WTC11 (cell line): Measurements from ENCODE around the gene CEP70. TPM values are rescaled to one million over a fixed set of nuclear protein-coding genes. Genes with fewer than 3 reads are reported as not detected.

Experiments used
- ATAC-seq: fragments of 200-7000 bp; cut with Tn5 transposase; 2 replicates; pipeline ENCODE4 v1.10.0; 2021; ENCODE audit warnings: mild to moderate bottlenecking, moderate library complexity
- CTCF ChIA-PET: fragments of 300-600 bp; sonication (Branson Sonifier 250); formaldehyde crosslinking; loops from one replicate; lab custom pipeline; 2021; ENCODE audit warnings: antibody characterized with exemption; lab: Charles Lee
- POLR2A ChIA-PET: fragments of 350-600 bp; sonication (Branson Sonifier 250); formaldehyde crosslinking; loops from one replicate; lab custom pipeline; 2021; ENCODE audit warnings: antibody characterized with exemption; lab: Charles Lee
- DNase-seq: peaks from one replicate; pipeline ENCODE4 v3.0.0; 2021; ENCODE audit warnings: low spot score
- H3K27ac Mint-ChIP-seq: 2 replicates; pipeline ENCODE4 v1.8.0; 2021; ENCODE audit warnings: mixed read lengths
- H3K27me3 Mint-ChIP-seq: 2 replicates; pipeline ENCODE4 v1.8.0; 2021; ENCODE audit warnings: low read depth, mild to moderate bottlenecking, moderate library complexity, mixed read lengths
- H3K36me3 Mint-ChIP-seq: 2 replicates; pipeline ENCODE4 v1.8.0; 2021; ENCODE audit warnings: mixed read lengths
- H3K4me1 Mint-ChIP-seq: 2 replicates; pipeline ENCODE4 v1.8.0; 2022; ENCODE audit warnings: mixed read lengths
- H3K4me3 Mint-ChIP-seq: 2 replicates; pipeline ENCODE4 v1.8.0; 2021; ENCODE audit warnings: mild to moderate bottlenecking, moderate library complexity, mixed read lengths
- H3K9me3 Mint-ChIP-seq: 2 replicates; pipeline ENCODE4 v1.8.0; 2021; ENCODE audit warnings: mixed read lengths
- AFF4 ChIP-seq: sonication (generic); formaldehyde crosslinking; IDR thresholded peaks from 2 replicates; pipeline ENCODE4 v1.8.1; 2023; ENCODE audit warnings: mild to moderate bottlenecking, missing genetic modification reagents, borderline replicate concordance
- ATF6 ChIP-seq: sonication (generic); formaldehyde crosslinking; IDR thresholded peaks from 2 replicates; pipeline ENCODE4 v1.8.1; 2023; ENCODE audit warnings: mild to moderate bottlenecking, missing genetic modification reagents
- ELF4 ChIP-seq: sonication (generic); formaldehyde crosslinking; IDR thresholded peaks from 2 replicates; pipeline ENCODE4 v1.8.1; 2022; ENCODE audit warnings: low read depth, mild to moderate bottlenecking, moderate library complexity, missing genetic modification reagents
- FOXJ3 ChIP-seq: sonication (generic); formaldehyde crosslinking; IDR thresholded peaks from 2 replicates; pipeline ENCODE4 v1.9.0; 2021; ENCODE audit warnings: missing genetic modification reagents, mild to moderate bottlenecking, borderline replicate concordance
- FOXK1 ChIP-seq: sonication (generic); formaldehyde crosslinking; IDR thresholded peaks from 2 replicates; pipeline ENCODE4 v1.8.0; 2022; ENCODE audit warnings: mild to moderate bottlenecking, moderate library complexity, missing genetic modification reagents
- FOXP1 ChIP-seq: sonication (generic); formaldehyde crosslinking; IDR thresholded peaks from 2 replicates; pipeline ENCODE4 v1.8.0; 2022; ENCODE audit warnings: missing genetic modification reagents, mild to moderate bottlenecking, moderate library complexity, borderline replicate concordance
- GABPB1 ChIP-seq: sonication (generic); formaldehyde crosslinking; IDR thresholded peaks from 2 replicates; pipeline ENCODE4 v1.8.1; 2023; ENCODE audit warnings: mild to moderate bottlenecking, missing genetic modification reagents
- MXD4 ChIP-seq: fragments of 250-450 bp; sonication (Bioruptor Pico); IDR thresholded peaks from 2 replicates; pipeline ENCODE4 v1.8.0; 2021; ENCODE audit warnings: mild to moderate bottlenecking, moderate library complexity, borderline replicate concordance
- NR1H2 ChIP-seq: sonication (generic); formaldehyde crosslinking; IDR thresholded peaks from 2 replicates; pipeline ENCODE4 v1.9.0; 2021; ENCODE audit warnings: mild to moderate bottlenecking, moderate library complexity, missing genetic modification reagents
- ZNF416 ChIP-seq: fragments of 250-450 bp; sonication (Bioruptor Pico); IDR thresholded peaks from 2 replicates; pipeline ENCODE4 v1.9.0; 2021; ENCODE audit warnings: mild to moderate bottlenecking, inconsistent platforms
- total RNA-seq: library from RNA; stranded (reverse); gene quantifications from 3 replicates; pipeline ENCODE4 v1.2.3, GENCODE V29; 2021
- TF ChIP-seq, protein P1 (sequence below): fragments of 250-450 bp; sonication (Bioruptor Pico); IDR thresholded peaks from 2 replicates; pipeline ENCODE4 v2.1.2; 2022; ENCODE audit warnings: mild to moderate bottlenecking, moderate library complexity
- TF ChIP-seq, protein P2 (sequence below): sonication (generic); formaldehyde crosslinking; IDR thresholded peaks from 2 replicates; pipeline ENCODE4 v1.8.1; 2023; ENCODE audit warnings: mild to moderate bottlenecking, missing genetic modification reagents, moderate library complexity
- TF ChIP-seq, protein P3 (sequence below): sonication (generic); formaldehyde crosslinking; IDR thresholded peaks from 2 replicates; pipeline ENCODE4 v1.8.0; 2022; ENCODE audit warnings: missing genetic modification reagents
- TF ChIP-seq, protein P4 (sequence below): sonication (generic); formaldehyde crosslinking; IDR thresholded peaks from 2 replicates; pipeline ENCODE4 v1.8.0; 2023; ENCODE audit warnings: missing genetic modification reagents, mild to moderate bottlenecking, borderline replicate concordance
- TF ChIP-seq, protein P5 (sequence below): sonication (generic); formaldehyde crosslinking; IDR thresholded peaks from 2 replicates; pipeline ENCODE4 v1.8.1; 2022; ENCODE audit warnings: mild to moderate bottlenecking, moderate library complexity, missing genetic modification reagents
- TF ChIP-seq, protein P6 (sequence below): sonication (generic); formaldehyde crosslinking; IDR thresholded peaks from 2 replicates; pipeline ENCODE4 v1.8.1; 2022; ENCODE audit warnings: low read depth, missing genetic modification reagents, borderline replicate concordance

The CEP70 gene
- total RNA-seq, 1 experiment from 2014 or later, result 27.2 TPM

GRCh38 chr3:138459619-138460535, 134.2 kb downstream of the CEP70 start:
- ChIA-PET POLR2A (no interaction called here), CTCF (interaction anchor here (0.9 to 2.2 kb wide), 6 partner anchors 9 to 464 kb away, joined by 3 to 9 read pairs (median 6); partner anchors contain the start of gene ESYT3)
- H3K4me1 Mint-ChIP-seq, result peaks cover 4% of the 10 kb centered on the region; the same call in 1 of the 2 replicates
- H3K4me3 Mint-ChIP-seq, result no peak overlapping the region
- ATAC-seq, result peak; percentile 54; the same call in 1 of the 2 replicates
- DNase-seq, result no peak
- H3K27ac Mint-ChIP-seq, result no peak overlapping the region
- no peaks in the 10 kb centered on the region for H3K9me3 Mint-ChIP-seq
- H3K36me3 Mint-ChIP-seq, result peaks cover 14% of the 10 kb centered on the region
- H3K27me3 Mint-ChIP-seq, result no peaks in the 10 kb centered on the region
- TF ChIP-seq ELF4 (CRISPR knock-in tag) (no peak), MXD4 (CRISPR knock-in tag) (no peak), FOXJ3 (CRISPR knock-in tag) (no peak), FOXP1 (CRISPR knock-in tag) (no peak), GABPB1 (CRISPR knock-in tag) (no peak), AFF4 (CRISPR knock-in tag) (no peak), ZNF416 (CRISPR knock-in tag) (no peak), ATF6 (CRISPR knock-in tag) (no peak), NR1H2 (no peak), FOXK1 (CRISPR knock-in tag) (no peak)
- TF ChIP-seq, protein P1, sequence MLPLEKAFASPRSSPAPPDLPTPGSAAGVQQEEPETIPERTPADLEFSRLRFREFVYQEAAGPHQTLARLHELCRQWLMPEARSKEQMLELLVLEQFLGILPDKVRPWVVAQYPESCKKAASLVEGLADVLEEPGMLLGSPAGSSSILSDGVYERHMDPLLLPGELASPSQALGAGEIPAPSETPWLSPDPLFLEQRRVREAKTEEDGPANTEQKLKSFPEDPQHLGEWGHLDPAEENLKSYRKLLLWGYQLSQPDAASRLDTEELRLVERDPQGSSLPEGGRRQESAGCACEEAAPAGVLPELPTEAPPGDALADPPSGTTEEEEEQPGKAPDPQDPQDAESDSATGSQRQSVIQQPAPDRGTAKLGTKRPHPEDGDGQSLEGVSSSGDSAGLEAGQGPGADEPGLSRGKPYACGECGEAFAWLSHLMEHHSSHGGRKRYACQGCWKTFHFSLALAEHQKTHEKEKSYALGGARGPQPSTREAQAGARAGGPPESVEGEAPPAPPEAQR (CRISPR knock-in tag), result no peak
- TF ChIP-seq, protein P2, sequence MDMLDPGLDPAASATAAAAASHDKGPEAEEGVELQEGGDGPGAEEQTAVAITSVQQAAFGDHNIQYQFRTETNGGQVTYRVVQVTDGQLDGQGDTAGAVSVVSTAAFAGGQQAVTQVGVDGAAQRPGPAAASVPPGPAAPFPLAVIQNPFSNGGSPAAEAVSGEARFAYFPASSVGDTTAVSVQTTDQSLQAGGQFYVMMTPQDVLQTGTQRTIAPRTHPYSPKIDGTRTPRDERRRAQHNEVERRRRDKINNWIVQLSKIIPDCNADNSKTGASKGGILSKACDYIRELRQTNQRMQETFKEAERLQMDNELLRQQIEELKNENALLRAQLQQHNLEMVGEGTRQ (CRISPR knock-in tag), result no peak
- TF ChIP-seq, protein P3, sequence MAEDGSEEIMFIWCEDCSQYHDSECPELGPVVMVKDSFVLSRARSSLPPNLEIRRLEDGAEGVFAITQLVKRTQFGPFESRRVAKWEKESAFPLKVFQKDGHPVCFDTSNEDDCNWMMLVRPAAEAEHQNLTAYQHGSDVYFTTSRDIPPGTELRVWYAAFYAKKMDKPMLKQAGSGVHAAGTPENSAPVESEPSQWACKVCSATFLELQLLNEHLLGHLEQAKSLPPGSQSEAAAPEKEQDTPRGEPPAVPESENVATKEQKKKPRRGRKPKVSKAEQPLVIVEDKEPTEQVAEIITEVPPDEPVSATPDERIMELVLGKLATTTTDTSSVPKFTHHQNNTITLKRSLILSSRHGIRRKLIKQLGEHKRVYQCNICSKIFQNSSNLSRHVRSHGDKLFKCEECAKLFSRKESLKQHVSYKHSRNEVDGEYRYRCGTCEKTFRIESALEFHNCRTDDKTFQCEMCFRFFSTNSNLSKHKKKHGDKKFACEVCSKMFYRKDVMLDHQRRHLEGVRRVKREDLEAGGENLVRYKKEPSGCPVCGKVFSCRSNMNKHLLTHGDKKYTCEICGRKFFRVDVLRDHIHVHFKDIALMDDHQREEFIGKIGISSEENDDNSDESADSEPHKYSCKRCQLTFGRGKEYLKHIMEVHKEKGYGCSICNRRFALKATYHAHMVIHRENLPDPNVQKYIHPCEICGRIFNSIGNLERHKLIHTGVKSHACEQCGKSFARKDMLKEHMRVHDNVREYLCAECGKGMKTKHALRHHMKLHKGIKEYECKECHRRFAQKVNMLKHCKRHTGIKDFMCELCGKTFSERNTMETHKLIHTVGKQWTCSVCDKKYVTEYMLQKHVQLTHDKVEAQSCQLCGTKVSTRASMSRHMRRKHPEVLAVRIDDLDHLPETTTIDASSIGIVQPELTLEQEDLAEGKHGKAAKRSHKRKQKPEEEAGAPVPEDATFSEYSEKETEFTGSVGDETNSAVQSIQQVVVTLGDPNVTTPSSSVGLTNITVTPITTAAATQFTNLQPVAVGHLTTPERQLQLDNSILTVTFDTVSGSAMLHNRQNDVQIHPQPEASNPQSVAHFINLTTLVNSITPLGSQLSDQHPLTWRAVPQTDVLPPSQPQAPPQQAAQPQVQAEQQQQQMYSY (CRISPR knock-in tag), result no peak
- TF ChIP-seq, protein P4, sequence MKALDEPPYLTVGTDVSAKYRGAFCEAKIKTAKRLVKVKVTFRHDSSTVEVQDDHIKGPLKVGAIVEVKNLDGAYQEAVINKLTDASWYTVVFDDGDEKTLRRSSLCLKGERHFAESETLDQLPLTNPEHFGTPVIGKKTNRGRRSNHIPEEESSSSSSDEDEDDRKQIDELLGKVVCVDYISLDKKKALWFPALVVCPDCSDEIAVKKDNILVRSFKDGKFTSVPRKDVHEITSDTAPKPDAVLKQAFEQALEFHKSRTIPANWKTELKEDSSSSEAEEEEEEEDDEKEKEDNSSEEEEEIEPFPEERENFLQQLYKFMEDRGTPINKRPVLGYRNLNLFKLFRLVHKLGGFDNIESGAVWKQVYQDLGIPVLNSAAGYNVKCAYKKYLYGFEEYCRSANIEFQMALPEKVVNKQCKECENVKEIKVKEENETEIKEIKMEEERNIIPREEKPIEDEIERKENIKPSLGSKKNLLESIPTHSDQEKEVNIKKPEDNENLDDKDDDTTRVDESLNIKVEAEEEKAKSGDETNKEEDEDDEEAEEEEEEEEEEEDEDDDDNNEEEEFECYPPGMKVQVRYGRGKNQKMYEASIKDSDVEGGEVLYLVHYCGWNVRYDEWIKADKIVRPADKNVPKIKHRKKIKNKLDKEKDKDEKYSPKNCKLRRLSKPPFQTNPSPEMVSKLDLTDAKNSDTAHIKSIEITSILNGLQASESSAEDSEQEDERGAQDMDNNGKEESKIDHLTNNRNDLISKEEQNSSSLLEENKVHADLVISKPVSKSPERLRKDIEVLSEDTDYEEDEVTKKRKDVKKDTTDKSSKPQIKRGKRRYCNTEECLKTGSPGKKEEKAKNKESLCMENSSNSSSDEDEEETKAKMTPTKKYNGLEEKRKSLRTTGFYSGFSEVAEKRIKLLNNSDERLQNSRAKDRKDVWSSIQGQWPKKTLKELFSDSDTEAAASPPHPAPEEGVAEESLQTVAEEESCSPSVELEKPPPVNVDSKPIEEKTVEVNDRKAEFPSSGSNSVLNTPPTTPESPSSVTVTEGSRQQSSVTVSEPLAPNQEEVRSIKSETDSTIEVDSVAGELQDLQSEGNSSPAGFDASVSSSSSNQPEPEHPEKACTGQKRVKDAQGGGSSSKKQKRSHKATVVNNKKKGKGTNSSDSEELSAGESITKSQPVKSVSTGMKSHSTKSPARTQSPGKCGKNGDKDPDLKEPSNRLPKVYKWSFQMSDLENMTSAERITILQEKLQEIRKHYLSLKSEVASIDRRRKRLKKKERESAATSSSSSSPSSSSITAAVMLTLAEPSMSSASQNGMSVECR (CRISPR knock-in tag), result no peak
- TF ChIP-seq, protein P5, sequence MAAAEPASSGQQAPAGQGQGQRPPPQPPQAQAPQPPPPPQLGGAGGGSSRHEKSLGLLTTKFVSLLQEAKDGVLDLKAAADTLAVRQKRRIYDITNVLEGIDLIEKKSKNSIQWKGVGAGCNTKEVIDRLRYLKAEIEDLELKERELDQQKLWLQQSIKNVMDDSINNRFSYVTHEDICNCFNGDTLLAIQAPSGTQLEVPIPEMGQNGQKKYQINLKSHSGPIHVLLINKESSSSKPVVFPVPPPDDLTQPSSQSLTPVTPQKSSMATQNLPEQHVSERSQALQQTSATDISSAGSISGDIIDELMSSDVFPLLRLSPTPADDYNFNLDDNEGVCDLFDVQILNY (CRISPR knock-in tag), result no peak
- TF ChIP-seq, protein P6, sequence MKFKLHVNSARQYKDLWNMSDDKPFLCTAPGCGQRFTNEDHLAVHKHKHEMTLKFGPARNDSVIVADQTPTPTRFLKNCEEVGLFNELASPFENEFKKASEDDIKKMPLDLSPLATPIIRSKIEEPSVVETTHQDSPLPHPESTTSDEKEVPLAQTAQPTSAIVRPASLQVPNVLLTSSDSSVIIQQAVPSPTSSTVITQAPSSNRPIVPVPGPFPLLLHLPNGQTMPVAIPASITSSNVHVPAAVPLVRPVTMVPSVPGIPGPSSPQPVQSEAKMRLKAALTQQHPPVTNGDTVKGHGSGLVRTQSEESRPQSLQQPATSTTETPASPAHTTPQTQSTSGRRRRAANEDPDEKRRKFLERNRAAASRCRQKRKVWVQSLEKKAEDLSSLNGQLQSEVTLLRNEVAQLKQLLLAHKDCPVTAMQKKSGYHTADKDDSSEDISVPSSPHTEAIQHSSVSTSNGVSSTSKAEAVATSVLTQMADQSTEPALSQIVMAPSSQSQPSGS (CRISPR knock-in tag), result no peak
